Body of pancreas (tissue), 4 donors: ENCODE results near the gene CBR4.

Experiments used
- CTCF ChIP-seq, 7 experiments: fragments of 450-650 bp in 4 of 7; fragments of 200-600 bp in 3 of 7; sonication (generic) in 3 of 7; IDR thresholded peaks; one replicate each; pipeline ENCODE4 v1.5.1; 2016 to 2019; ENCODE audit warnings: antibody characterized with exemption in 7 of 7
- POLR2A ChIP-seq, 3 donors: fragments of 450-650 bp; IDR thresholded peaks; one replicate each; pipeline ENCODE4 v1.6.1; 2016; ENCODE audit warnings: antibody characterized with exemption in 3 of 3, mild to moderate bottlenecking in 2 of 3

- no peak for TF ChIP-seq CTCF (IDR thresholded peaks at IDR 0.05)
- TF ChIP-seq POLR2A (IDR thresholded peaks at IDR 0.05), result no peak
Measured at GRCh38 chr4:169013396-169013795, 3.3 kb upstream of the CBR4 start.
